NCI-H1694 (cell line): ENCODE measurements around the gene HAAO.
"Not testable (repeated sequence)": the region's sequence is repeated elsewhere in the genome, so short reads cannot be mapped to it uniquely, and the experiment has no call there.

Experiments
- DNase-seq: peaks from one replicate; lab custom pipeline; 2025; lab: John Stamatoyannopoulos, UW

HAAO gene

DNA sequence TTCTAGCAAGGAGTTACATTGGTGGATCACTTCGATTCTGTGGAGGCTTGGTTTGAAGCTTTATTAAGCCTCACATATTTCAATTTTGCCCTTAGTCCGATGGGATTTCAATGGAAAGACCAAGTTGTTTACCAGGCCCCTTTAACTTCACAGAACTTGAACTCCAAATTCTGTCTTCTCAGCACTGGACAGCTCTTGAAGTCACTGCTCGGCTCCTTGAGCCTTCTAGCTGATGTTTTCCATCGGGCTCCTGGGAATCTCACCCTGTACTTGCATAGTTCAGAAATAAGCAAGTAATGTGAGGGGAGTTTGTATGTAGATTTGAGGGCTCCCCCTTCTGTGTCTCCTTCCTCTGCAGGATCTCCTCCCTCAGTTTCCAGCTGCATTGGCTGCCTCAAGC is 43.5 kb downstream of the HAAO start:
- DNase-seq = no peak

DNA sequence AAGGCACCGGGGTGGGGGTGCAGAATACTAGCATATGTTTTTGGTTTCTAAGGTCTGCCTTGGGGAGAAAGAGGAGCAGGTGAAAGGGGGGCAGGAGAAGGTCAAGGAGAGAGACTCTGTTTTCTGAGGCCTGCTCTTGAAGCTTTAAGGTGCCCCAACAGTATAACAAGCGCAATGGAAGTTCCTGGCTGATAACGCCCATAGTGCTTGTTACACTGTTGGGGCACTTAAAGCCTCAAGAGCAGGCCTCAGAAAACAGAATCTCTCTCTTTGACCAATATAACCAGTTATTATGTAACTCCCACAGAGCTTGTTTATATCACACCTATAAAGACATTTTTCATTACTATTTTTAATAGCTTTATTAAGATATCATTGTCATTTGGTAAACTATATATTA is 45.0 kb downstream of the HAAO start:
- no peak for DNase-seq

DNA sequence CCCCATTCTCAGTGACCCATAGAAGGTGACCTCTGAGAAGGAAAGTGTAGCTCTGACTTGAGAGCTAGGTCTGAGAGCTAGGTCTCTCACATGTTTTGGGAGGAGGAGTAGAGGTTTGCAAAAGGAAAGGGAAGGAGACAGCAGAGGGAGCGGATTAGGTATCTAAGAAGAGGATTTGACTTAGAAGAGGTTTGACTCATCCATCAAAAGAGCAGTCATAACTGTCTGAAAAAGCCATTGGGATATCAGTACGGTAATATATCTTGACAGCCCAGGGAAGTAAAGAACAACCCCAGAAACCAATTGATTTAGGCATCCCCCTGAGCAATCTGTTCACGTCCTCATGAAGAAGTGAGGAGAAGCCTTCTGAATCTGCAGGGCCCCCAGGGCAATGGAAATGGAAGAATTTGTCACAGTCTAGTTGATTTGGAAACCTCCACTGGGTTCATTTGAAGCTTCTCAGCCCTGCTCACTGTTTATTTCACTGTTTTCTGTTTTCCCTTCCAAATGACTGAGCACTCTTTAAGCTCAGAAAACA is 47.8 kb downstream of the HAAO start:
- no peak for DNase-seq

DNA sequence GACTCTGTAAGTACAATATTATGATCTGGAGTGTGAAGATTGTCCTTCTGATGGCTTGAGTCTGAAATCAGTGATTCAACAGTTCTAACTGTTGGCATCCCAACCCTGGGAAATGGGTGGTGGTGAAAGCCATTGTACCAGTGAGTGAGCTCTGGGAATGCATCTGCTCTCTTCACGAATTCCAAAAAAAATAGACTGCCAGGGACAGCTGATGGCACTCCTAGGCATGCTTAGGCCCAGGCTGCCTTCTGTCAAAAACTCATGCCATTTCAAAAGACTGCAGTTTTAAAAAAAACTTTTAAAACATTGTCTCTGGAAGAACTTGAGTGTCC is 48.8 kb downstream of the HAAO start:
- DNase-seq = no peak

DNA sequence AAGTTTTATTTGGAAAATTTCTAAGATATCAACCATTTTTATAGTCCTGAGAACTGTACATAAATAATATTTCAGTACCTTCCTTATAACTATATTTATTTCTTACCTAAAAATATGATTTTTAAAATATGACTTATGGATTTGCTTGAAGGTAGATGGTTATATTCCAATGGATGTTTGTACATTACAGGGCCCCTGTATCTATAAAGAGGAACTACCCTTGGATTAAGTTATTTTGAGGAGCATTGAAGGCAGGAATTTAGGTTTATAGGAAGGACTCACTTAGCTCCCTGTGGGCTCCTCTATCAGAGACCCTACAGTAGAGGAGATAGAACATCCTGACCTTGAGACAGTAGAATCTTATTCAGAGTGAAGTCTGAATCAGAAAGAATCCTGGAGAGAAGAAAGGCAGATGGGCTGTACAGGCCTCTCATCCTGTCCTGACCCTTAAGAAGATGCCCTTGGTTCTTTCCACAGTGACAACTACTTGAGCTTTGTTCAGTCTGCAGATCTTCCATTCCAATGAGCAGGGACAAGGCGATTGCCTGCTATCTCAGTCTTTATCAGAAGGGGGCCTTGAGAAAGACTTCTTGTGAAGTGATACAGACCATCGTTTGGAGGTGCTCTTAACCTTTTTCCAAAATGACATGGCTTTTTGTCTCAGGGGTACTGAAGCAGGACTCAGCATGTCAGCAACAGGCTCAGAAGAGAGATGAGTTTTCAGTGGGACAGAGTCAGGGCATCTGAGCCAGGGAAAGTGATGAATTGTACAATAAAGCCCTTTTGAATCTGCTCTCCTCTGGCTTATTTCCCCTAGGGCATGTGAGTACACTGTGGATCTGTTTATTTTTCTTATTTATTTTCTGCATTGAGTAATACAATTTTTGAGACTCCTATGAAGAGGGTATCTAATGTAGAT is 49.4 kb downstream of the HAAO start:
- no peak for DNase-seq

DNA sequence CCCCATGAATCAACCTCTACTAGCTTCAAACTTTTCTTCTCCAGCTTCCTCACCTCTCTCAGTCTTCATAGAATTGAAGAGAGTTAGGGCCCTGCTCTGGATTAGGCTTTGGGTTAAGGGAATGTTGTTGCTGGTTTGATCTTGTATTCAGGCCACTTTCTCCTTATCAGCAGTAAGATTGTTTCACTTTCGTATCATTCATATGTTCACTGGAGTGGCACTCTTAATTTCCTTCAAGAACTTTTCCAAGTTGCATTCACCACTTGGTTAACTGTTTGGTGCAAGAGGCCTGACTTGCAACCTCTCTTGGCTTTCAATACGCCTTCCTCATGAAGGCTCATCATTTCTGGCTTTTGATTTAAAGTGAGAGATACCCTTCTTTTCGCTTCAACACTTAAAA is 51.2 kb downstream of the HAAO start:
- DNase-seq = no peak

DNA sequence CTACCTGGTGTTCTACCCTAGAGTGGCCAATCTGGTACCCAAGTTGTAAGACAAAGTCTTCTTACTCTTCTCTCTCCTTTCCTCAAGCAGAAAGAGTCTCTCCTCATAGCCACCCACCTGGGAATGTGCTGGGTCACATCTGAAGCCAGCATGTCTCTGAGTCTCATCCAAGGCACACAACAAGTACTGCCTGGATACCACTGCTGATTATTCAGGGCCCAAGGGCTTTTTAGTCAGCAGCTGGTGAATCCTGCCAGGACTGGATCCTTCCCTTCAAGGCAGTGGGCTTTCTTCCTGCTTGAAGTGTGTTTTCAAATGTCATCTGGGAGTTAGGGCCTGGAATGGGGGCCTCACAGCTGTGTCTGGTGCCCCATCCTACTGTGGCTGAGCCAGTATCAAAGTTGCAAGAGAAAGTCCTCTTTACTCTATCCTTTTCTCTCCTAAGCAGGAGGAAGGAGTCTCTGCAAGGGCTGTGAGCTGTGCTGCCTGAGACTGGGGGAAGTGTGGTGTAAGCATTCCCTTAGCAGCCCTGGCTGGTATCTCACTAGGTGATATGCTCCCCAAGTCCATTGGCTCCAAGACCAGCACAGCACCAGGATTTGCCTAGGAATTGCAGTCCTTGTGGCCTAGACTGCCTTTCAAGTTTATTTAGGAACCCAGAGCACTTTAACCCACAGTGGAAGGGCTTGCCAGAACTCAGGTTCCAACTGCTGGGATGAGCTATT is 55.6 kb downstream of the HAAO start:
- no peak for DNase-seq

DNA sequence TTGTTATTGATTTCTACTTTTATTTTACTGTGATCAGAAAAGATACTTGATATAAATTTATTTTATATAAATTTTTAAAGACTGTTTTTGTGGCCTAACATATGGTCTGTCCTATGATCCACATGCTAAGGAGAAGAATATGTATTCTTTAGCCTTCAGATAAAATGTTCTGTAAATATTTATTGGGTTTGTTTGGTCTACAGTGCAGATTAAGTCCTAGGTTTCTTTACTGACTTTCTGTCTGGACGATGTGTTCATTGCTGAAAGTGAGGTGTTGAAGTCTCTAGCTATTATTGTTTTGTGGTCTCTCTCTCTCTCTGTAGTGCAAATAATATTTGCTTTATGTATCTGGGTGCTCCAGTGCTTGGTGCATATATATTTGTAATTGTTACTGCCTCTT is 58.5 kb downstream of the HAAO start:
- DNase-seq = no peak

DNA sequence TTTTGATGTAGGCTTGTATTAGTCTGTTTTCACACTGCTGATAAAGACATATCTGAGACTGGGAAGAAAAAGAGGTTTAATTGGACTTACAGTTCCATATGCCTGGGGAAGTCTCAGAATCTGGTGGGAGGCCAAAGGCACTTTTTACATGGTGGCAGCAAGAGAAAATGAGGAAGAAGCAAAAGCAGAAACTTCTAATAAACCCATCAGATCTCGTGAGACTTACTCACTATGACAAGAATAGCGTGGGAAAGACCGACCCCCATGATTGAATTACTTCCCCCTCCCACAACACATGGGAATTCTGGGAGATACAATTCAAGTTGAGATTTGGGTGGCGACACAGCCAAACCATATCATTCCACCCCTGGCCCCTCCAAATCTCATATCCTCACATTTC is 61.1 kb downstream of the HAAO start:
- not testable (repeated sequence) for DNase-seq

DNA sequence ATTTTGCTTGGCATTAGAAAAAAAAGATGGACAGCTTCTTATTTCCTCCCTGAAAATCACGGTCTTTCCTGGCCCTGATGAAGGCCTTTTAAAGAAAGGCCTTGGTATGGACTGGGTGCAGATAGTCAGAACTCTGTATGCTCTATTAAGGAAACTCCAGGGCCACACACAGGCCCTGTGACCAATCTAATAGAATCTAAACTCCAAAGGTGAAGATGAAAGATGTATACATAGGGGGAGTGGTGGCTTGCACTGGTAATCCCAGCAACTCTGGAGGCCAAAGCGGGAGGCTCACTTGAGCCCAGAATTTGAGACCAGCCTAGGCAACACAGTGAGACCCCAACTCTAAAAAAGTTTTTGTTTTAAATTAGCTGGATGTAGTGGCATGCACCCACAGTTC is 65.7 kb downstream of the HAAO start:
- DNase-seq = no peak

DNA sequence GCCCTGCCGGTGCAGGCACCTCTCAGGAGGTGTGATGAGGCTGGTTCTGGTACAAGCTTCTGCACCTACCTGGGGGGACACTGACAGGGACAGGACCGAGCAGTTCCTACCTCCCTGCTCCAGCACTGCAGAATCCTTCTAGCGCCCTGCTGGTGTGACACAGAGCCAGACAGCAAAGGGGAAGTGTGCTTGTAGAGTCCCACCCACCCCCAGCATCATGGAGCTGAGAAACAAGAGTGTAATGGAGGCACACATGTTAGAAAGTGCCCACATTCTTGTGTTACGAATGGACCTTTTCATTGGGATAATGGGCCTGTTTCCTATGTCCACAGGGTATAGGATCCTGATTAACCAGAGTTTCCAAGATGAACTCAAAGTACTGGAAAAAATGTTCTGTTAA is 66.7 kb downstream of the HAAO start:
- no peak for DNase-seq

DNA sequence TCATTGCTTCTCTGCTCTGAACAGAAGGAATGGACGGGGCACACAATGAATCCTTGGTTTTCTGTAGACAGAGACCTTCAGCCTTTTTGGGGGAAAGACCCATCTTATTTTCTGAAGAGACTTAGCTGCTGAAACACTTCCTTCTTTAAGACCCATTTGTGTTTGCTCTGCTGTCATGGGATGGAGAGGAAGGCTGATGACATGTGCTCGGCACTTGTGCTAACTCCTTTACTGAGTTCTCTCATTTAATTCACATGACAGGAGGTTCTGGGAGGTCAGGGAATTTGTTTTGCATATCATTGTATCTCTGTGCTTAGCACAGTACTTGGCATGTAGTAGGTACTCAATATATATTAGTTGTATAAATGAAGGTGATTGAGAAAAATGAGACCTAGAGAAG is 67.5 kb downstream of the HAAO start:
- DNase-seq = no peak

DNA sequence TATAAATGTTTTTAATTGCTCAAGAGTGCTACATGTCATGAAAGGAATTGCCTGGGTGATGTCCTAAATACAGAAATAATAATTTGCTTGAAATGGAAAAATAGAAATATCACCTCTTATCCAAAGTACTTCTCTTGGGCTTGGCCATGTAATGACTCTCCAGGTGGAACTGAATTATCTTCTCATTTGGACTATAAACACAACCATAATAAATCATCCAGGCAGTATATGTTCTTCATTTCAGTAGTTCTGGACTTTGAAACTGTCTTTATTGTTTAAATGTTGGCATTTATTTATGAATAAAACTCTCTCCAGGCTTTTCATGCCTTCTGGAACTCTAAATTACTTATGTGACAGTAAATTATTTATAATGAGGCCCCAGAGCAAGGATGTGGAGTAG is 68.9 kb downstream of the HAAO start:
- DNase-seq = no peak

DNA sequence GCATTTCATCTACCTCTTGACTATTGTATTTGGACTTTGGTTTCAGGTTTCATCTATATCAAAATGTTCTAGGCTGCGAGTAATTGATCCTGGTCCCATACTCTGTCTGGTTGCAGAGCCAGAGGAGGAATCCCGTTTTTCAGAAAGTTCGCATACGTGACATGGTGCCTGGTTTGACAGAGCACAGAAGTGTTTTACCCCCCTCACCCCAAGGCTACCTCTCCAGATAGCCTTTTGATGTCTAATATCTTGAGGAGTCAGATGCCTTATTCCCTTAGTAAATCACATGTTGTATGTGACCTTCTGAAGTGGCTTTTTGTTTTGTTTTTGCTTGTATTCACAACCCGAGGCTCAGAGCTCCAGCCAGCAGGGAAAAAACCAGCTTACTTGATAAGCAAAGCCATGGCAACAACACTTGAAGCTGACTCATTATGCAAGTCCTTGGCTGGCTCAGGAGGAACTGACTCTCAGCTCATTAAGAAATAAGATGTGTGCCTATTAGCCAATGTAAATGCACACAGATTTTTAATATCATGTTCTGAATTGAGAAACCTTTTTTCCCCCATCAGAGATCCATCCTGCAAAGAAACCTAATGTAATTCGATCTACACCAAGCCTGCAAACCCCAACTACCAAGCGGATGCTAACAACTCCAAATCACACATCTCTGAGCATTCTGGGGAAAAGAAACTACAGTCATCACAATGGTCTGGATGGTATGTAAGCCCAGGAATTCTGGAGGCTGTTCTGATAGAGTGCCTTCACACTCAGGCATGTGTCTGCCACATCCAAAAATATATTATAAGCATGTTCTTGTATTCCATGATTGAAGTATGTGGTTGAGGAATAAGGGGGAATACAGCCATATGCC is 69.8 kb downstream of the HAAO start:
- DNase-seq = no peak

DNA sequence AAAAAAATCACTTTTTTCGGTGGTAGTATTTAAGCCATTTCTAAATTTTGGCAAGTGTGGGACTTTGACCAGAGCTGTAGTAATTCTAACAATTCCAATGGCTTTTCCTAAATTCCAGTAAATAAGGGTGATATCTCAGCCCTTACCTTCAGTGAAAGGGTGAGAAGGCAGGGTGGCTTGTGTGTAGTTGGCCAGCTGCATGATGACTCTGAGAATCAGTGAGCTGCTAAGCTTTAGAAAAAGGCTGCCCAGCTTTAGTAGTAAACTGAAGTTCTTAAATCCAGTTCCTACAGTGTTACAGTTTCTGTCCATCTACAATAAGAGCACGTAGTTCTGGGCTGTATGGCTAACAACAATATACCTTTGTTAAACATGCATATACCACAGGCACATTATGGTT is 70.5 kb downstream of the HAAO start:
- no peak for DNase-seq
